Thoracic aorta (tissue), 2 donors: ENCODE measurements around the gene CRAT. TPM values are rescaled to one million over a fixed set of nuclear protein-coding genes. Genes with fewer than 3 reads are reported as not detected.

Experiments
- ATAC-seq: fragments of 150-250 bp; one replicate; pipeline ENCODE4 v1.8.0; 2017; ENCODE audit warnings: low read depth; ENCODE audit not compliant: insufficient number of reproducible peaks, low FRiP score
- DNase-seq: peaks from one replicate; pipeline ENCODE4 v3.0.0-alpha.2; 2020; ENCODE audit warnings: low spot score
- H3K27ac ChIP-seq, 2 donors: fragments of 200-600 bp; sonication (generic); 1 replicate in 1 of 2; 2 replicates in 1 of 2; pipeline ENCODE4 v1.5.1; 2016; ENCODE audit warnings: mild to moderate bottlenecking in 2 of 2, moderate library complexity in 2 of 2
- H3K27me3 ChIP-seq: fragments of 200-600 bp; sonication (generic); replicated peaks from 2 replicates; pipeline ENCODE4 v1.6.0; 2016; ENCODE audit warnings: mild to moderate bottlenecking; ENCODE audit not compliant: insufficient read depth
- H3K36me3 ChIP-seq: fragments of 200-600 bp; sonication (generic); one replicate; pipeline ENCODE4 v1.5.1; 2016
- H3K4me1 ChIP-seq, 2 donors: fragments of 200-600 bp; sonication (generic); 1 replicate in 1 of 2; 2 replicates in 1 of 2; pipeline versions ENCODE4 v1.5.1 to v1.6.0; 2016; ENCODE audit warnings: low read depth in 2 of 2, mild to moderate bottlenecking in 1 of 2; ENCODE audit not compliant: control insufficient read depth in 1 of 2
- H3K4me3 ChIP-seq: fragments of 200-600 bp; sonication (generic); 2 replicates; pipeline ENCODE4 v1.5.1; 2016; ENCODE audit warnings: mild to moderate bottlenecking
- H3K9me3 ChIP-seq: fragments of 200-600 bp; sonication (generic); 2 replicates; pipeline ENCODE4 v1.5.1; 2016
- total RNA-seq, 2 donors: library from RNA; depleted of rRNA; stranded (reverse); fragments of >200 nt; gene quantifications; one replicate each; pipeline versions ENCODE4 v1.1.0 to v1.2.3, GENCODE V29; 2016
- TF ChIP-seq, protein P1 (sequence below): fragments of 200-600 bp; sonication (generic); IDR thresholded peaks from one replicate; pipeline ENCODE4 v1.5.1; 2019; ENCODE audit warnings: antibody characterized with exemption

The CRAT gene
- total RNA-seq, 2 donors from 2014 or later: 57.8 to 102 TPM

- Histone ChIP-seq H3K4me3 (no peak overlapping the region), H3K27me3 (no peaks in the 10 kb centered on the region), H3K36me3 (peaks cover 16% of the 10 kb centered on the region), H3K9me3 (no peaks in the 10 kb centered on the region), H3K27ac (peak overlapping the region in 1 of 2 donors; percentile 19), H3K4me1 (peaks cover 24 to 26% of the 10 kb centered on the region in 2 donors)
- ATAC-seq: no peak
- TF ChIP-seq, protein P1, sequence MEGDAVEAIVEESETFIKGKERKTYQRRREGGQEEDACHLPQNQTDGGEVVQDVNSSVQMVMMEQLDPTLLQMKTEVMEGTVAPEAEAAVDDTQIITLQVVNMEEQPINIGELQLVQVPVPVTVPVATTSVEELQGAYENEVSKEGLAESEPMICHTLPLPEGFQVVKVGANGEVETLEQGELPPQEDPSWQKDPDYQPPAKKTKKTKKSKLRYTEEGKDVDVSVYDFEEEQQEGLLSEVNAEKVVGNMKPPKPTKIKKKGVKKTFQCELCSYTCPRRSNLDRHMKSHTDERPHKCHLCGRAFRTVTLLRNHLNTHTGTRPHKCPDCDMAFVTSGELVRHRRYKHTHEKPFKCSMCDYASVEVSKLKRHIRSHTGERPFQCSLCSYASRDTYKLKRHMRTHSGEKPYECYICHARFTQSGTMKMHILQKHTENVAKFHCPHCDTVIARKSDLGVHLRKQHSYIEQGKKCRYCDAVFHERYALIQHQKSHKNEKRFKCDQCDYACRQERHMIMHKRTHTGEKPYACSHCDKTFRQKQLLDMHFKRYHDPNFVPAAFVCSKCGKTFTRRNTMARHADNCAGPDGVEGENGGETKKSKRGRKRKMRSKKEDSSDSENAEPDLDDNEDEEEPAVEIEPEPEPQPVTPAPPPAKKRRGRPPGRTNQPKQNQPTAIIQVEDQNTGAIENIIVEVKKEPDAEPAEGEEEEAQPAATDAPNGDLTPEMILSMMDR: no peak
- no peak for DNase-seq
Observed at GRCh38 chr9:129150122-129150521, 39.5 kb upstream of the CRAT start.

DNA sequence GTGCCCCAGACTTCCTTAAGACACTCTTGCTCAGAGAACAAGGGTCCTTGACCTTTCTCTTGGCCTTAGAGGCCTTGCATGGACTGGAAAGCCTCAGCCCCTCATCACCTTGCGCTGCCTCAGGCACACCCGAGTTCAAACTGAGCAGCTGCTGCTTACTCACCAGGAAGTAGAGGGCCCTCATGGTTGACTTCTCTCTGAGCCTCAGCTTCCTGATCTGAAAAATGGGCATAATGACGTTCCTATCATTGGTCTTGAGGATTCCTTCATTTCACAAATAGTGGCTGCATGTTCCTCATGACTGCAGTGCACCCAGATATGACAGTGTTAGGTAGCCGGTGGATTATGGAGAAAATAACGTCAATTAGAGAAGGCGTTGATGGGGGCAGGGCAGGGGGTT lies 38.8 kb upstream of the CRAT start:
- ATAC-seq (no peak), DNase-seq (no peak)
- Histone ChIP-seq H3K27ac (peak overlapping the region in 1 of 2 donors; percentile 19), H3K4me1 (peaks cover 25 to 33% of the 10 kb centered on the region in 2 donors), H3K4me3 (no peak overlapping the region), H3K27me3 (no peaks in the 10 kb centered on the region), H3K36me3 (peaks cover 16% of the 10 kb centered on the region), H3K9me3 (no peaks in the 10 kb centered on the region)
- TF ChIP-seq, protein P1: no peak

GRCh38 chr9:129148463-129149204 lies 38.0 kb upstream of the CRAT start:
- ATAC-seq: no peak
- Histone ChIP-seq H3K4me3 (no peak overlapping the region), H3K9me3 (no peaks in the 10 kb centered on the region), H3K27me3 (no peaks in the 10 kb centered on the region), H3K36me3 (peaks cover 16% of the 10 kb centered on the region), H3K27ac (peak overlapping the region; percentile 19 to 25), H3K4me1 (peaks cover 30 to 41% of the 10 kb centered on the region in 2 donors)
- TF ChIP-seq, protein P1: no peak
- no peak for DNase-seq

- DNase-seq: no peak
- peak overlapping the region; percentile 88 to 95 for H3K27ac ChIP-seq
- H3K9me3 ChIP-seq: no peaks in the 10 kb centered on the region
- peaks cover 52 to 62% of the 10 kb centered on the region in 2 donors for H3K4me1 ChIP-seq
- peaks cover 16% of the 10 kb centered on the region for H3K36me3 ChIP-seq
- no peaks in the 10 kb centered on the region for H3K27me3 ChIP-seq
- no peak overlapping the region for H3K4me3 ChIP-seq
- TF ChIP-seq, protein P1: no peak
- no peak for ATAC-seq
Observed at GRCh38 chr9:129146441-129146941, 35.9 kb upstream of the CRAT start.

GRCh38 chr9:129145841-129146292 lies 35.3 kb upstream of the CRAT start:
- TF ChIP-seq, protein P1: no peak
- ATAC-seq (peak; percentile 52), DNase-seq (no peak)
- no peaks in the 10 kb centered on the region for H3K9me3 ChIP-seq
- H3K27me3 ChIP-seq: no peaks in the 10 kb centered on the region
- peak overlapping the region; percentile 88 to 95 for H3K27ac ChIP-seq
- H3K36me3 ChIP-seq: peaks cover 10% of the 10 kb centered on the region
- H3K4me3 ChIP-seq: no peak overlapping the region
- peaks cover 58 to 68% of the 10 kb centered on the region in 2 donors for H3K4me1 ChIP-seq
